Measurements from ENCODE around the gene WDFY3.

GRCh38 chr4:84697159-84697558, 269.3 kb downstream of the WDFY3 start:
- no peak for TF ChIP-seq KMT2A (CRISPR knock-in tag; IDR thresholded peaks at IDR 0.05)
- no peak for TF ChIP-seq FOXA1 (IDR thresholded peaks at IDR 0.05)
- no peak for TF ChIP-seq FOXA1 (CRISPR knock-in tag; IDR thresholded peaks at IDR 0.05)
- TF ChIP-seq SNAI1 (CRISPR knock-in tag; IDR thresholded peaks at IDR 0.05; ENCODE audit: borderline replicate concordance), result no peak
- no peak for TF ChIP-seq MAZ (IDR thresholded peaks at IDR 0.05; ENCODE audit: borderline replicate concordance, low read depth, low read length)
- no peak for TF ChIP-seq MAZ (CRISPR knock-in tag; IDR thresholded peaks at IDR 0.05; ENCODE audit: low read depth)
- no peak for TF ChIP-seq XBP1 (CRISPR knock-in tag; IDR thresholded peaks at IDR 0.05)
- no peak for TF ChIP-seq ZNF12 (CRISPR knock-in tag; IDR thresholded peaks at IDR 0.05)
- no peak for TF ChIP-seq CREB1 (IDR thresholded peaks at IDR 0.05)
- TF ChIP-seq CREB1 (CRISPR knock-in tag; IDR thresholded peaks at IDR 0.05), result no peak
- TF ChIP-seq EZH2 (conservative IDR thresholded peaks at IDR 0.05; ENCODE audit: low read depth, low read length), result no peak
- no peak for TF ChIP-seq JUND (CRISPR knock-in tag; IDR thresholded peaks at IDR 0.05)
- no peak for TF ChIP-seq DNMT1 (CRISPR knock-in tag; IDR thresholded peaks at IDR 0.05)
